SK-N-SH treated with all-trans-retinoic acid at 6 μM for 48 hours (cell line): ENCODE data around the gene ESYT3.

Experiments
- ATAC-seq: fragments of 200-7000 bp; cut with Tn5 transposase; 3 replicates; pipeline ENCODE4 v1.9.1; 2020; ENCODE audit warnings: mild to moderate bottlenecking, moderate library complexity
- ARNTL ChIP-seq: fragments of 450-650 bp; formaldehyde crosslinking; IDR thresholded peaks from 2 replicates; pipeline ENCODE4 v1.5.0; 2020; ENCODE audit warnings: low read depth, mild to moderate bottlenecking, moderate library complexity, borderline replicate concordance
- BACH2 ChIP-seq: fragments of 250-450 bp; sonication (Bioruptor Pico); IDR thresholded peaks from 2 replicates; pipeline ENCODE4 v1.9.0; 2021; ENCODE audit warnings: mild to moderate bottlenecking, borderline replicate concordance
- CSDC2 ChIP-seq: fragments of 250-450 bp; sonication (Bioruptor Pico); IDR thresholded peaks from 2 replicates; pipeline ENCODE4 v1.5.0; 2020; ENCODE audit warnings: mild to moderate bottlenecking, moderate library complexity
- CSRNP3 ChIP-seq: fragments of 250-450 bp; sonication (Bioruptor Pico); IDR thresholded peaks from 2 replicates; pipeline ENCODE4 v1.5.1; 2021; ENCODE audit warnings: mild to moderate bottlenecking, moderate library complexity
- GLIS3 ChIP-seq: fragments of 250-450 bp; sonication (Bioruptor Pico); IDR thresholded peaks from 2 replicates; pipeline ENCODE4 v1.5.0; 2020; ENCODE audit warnings: mild to moderate bottlenecking, moderate library complexity
- ISL1 ChIP-seq: fragments of 250-450 bp; sonication (Bioruptor Pico); IDR thresholded peaks from 2 replicates; pipeline ENCODE4 v2.1.2; 2022; ENCODE audit warnings: mild to moderate bottlenecking, moderate library complexity
- POU6F1 ChIP-seq: fragments of 250-450 bp; sonication (Bioruptor Pico); IDR thresholded peaks from 2 replicates; pipeline ENCODE4 v1.8.0; 2021; ENCODE audit warnings: low read depth, mild to moderate bottlenecking, moderate library complexity, borderline replicate concordance
- RARB ChIP-seq: fragments of 250-450 bp; sonication (Bioruptor Pico); IDR thresholded peaks from 2 replicates; pipeline ENCODE4 v1.8.0; 2021; ENCODE audit warnings: mild to moderate bottlenecking, moderate library complexity
- TCF4 ChIP-seq: fragments of 250-450 bp; sonication (Bioruptor Pico); IDR thresholded peaks from 2 replicates; pipeline ENCODE4 v1.8.0; 2021; ENCODE audit warnings: mild to moderate bottlenecking, moderate library complexity, borderline replicate concordance
- TOX ChIP-seq: fragments of 250-450 bp; sonication (Bioruptor Pico); IDR thresholded peaks from 2 replicates; pipeline ENCODE4 v1.8.0; 2021; ENCODE audit warnings: mild to moderate bottlenecking, moderate library complexity, borderline replicate concordance
- TSHZ2 ChIP-seq: fragments of 250-450 bp; sonication (Bioruptor Pico); IDR thresholded peaks from 2 replicates; pipeline ENCODE4 v1.5.0; 2020; ENCODE audit warnings: mild to moderate bottlenecking, moderate library complexity
- ZC3H10 ChIP-seq: fragments of 250-450 bp; sonication (Bioruptor Pico); IDR thresholded peaks from 2 replicates; pipeline ENCODE4 v1.5.1; 2021; ENCODE audit warnings: mild to moderate bottlenecking, moderate library complexity
- ZFP3 ChIP-seq: fragments of 250-450 bp; sonication (Bioruptor Pico); IDR thresholded peaks from 2 replicates; pipeline ENCODE4 v1.5.0; 2020; ENCODE audit warnings: mild to moderate bottlenecking, moderate library complexity
- ZFP30 ChIP-seq: fragments of 450-650 bp; formaldehyde crosslinking; IDR thresholded peaks from 2 replicates; pipeline ENCODE4 v1.5.0; 2022; ENCODE audit warnings: mild to moderate bottlenecking, moderate library complexity
- ZNF565 ChIP-seq: fragments of 450-650 bp; formaldehyde crosslinking; conservative IDR thresholded peaks from 2 replicates; pipeline ENCODE4 v1.5.0; 2020; ENCODE audit warnings: low read depth, mild to moderate bottlenecking, moderate library complexity
- ZNF70 ChIP-seq: fragments of 450-650 bp; formaldehyde crosslinking; IDR thresholded peaks from 2 replicates; pipeline ENCODE4 v1.5.0; 2020; ENCODE audit warnings: mild to moderate bottlenecking, moderate library complexity
- ZNF8 ChIP-seq: fragments of 450-650 bp; formaldehyde crosslinking; IDR thresholded peaks from 2 replicates; pipeline ENCODE4 v1.5.0; 2020; ENCODE audit warnings: mild to moderate bottlenecking, moderate library complexity

ESYT3 gene

DNA sequence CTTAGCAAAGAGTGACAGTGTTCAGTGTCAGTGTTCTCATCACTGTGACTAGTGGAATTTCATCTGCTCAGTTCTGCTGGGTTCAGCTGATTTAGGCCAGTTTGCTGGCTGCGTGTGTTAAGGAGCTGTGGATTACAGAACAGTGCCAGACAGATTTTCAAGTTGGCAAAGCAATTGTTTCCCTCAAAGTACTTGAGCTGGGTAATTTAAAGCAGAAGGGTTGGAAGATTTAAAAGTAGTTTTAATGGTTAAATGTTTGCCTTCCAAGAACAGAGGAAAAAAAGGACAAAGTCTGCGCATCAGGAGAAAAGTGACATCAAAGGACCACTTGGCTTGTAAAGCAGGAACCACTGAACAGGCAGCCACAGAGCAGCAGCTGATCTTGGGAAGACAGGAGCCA, 8.7 kb downstream of the ESYT3 start (continued):
- TF ChIP-seq TSHZ2 (CRISPR knock-in tag) (no peak), ZNF70 (CRISPR knock-in tag) (no peak), POU6F1 (CRISPR knock-in tag) (no peak), ZC3H10 (CRISPR knock-in tag) (no peak), ZFP30 (CRISPR knock-in tag) (no peak)

GRCh38 chr3:138443521-138444503, 9.4 kb downstream of the ESYT3 start:
- TF ChIP-seq CSRNP3 (CRISPR knock-in tag) (no peak), TCF4 (no peak), ZNF70 (CRISPR knock-in tag) (no peak), RARB (CRISPR knock-in tag) (no peak), BACH2 (no peak), TOX (CRISPR knock-in tag) (no peak), CSDC2 (CRISPR knock-in tag) (no peak), ZFP30 (CRISPR knock-in tag) (no peak), GLIS3 (no peak)
- ATAC-seq: no peak

DNA sequence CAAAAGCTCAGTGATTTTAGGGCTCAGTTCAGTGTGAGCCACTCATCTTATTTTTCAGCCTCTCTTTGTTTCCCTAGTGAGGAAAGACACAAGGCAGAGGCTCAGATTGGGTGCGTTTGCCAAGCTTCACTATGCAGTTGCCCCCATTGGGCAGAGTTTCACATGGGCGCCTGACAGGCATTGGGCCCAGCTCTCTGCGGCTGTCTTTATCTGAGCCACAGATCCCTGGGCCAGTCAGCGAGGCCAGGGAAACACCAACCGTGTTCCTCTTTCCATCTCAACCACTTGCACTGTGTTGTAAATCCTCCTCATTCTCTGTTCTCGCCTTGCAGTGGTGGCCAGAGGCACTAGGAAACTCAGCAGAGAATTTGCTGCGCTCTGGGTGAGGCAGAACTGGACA, 10.8 kb downstream of the ESYT3 start:
- no peak for TF ChIP-seq TCF4
- no peak for TF ChIP-seq ZNF8 (CRISPR knock-in tag)
- no peak for TF ChIP-seq TOX (CRISPR knock-in tag)
- ATAC-seq: no peak

DNA sequence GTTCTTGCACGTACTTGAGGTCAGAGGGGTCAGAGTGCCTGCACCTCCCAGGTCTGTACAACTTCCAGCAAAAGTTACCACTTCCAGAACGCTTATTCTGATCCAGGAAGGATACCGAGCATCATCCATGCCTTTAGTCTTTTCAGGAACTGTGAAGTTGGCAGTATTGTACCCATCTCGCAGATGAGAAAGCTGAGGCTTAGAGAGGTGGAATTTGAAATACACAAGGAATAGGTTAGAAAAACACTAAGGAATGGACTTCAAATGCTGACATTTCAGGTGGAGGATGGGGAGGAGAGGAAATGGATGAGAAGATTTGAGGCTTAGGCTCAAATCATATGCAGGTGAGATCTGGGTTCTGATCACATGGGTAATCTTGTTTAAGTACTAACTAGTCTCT, 11.2 kb downstream of the ESYT3 start:
- TF ChIP-seq ISL1 (no peak), ZNF70 (CRISPR knock-in tag) (no peak), ZFP30 (CRISPR knock-in tag) (no peak), ZFP3 (no peak), ZNF565 (no peak), CSRNP3 (CRISPR knock-in tag) (no peak), CSDC2 (CRISPR knock-in tag) (no peak), ZC3H10 (CRISPR knock-in tag) (no peak), ARNTL (CRISPR knock-in tag) (no peak), TSHZ2 (CRISPR knock-in tag) (no peak)
- ATAC-seq: no peak
